Measurements from ENCODE around the gene APBA2.

DNA sequence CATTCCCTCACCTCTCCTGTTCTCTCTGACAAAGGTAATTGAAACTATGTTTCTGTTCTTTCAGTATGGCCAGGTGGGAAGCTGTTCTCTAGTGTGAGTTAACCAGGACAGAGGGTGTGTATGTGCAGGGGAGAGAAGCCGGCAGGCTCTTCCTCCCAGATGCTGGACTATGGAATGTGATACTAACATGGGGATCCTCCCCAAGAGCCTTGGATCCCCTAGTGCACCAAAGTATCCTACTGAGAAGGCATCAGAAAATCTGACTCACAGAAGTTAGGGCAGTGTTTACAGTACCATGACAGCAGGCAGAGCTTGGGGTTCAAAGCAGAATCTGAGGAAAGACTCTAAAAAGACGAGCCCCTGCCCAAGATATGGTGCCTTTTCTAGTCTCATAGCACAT, 123.1 kb downstream of the APBA2 start:
- TF ChIP-seq, protein P1, sequence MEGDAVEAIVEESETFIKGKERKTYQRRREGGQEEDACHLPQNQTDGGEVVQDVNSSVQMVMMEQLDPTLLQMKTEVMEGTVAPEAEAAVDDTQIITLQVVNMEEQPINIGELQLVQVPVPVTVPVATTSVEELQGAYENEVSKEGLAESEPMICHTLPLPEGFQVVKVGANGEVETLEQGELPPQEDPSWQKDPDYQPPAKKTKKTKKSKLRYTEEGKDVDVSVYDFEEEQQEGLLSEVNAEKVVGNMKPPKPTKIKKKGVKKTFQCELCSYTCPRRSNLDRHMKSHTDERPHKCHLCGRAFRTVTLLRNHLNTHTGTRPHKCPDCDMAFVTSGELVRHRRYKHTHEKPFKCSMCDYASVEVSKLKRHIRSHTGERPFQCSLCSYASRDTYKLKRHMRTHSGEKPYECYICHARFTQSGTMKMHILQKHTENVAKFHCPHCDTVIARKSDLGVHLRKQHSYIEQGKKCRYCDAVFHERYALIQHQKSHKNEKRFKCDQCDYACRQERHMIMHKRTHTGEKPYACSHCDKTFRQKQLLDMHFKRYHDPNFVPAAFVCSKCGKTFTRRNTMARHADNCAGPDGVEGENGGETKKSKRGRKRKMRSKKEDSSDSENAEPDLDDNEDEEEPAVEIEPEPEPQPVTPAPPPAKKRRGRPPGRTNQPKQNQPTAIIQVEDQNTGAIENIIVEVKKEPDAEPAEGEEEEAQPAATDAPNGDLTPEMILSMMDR (IDR thresholded peaks at IDR 0.05; ENCODE audit: low read depth, low read length), result no peak
- no peak for TF ChIP-seq EZH2phosphoT487 (IDR thresholded peaks at IDR 0.05; ENCODE audit: low read depth)
